ENCODE measurements around the gene SULT2B1.

- TF ChIP-seq POLR2A (IDR thresholded peaks at IDR 0.05; ENCODE audit: low read depth, low read length), result no peak
- no peak for TF ChIP-seq POLR2AphosphoS5 (IDR thresholded peaks at IDR 0.05; ENCODE audit: low read depth, low read length)
Observed at GRCh38 chr19:48641850-48642249, 89.9 kb downstream of the SULT2B1 start.
